Lower leg skin (tissue), 3 donors: ENCODE results near the gene RAB11FIP3.

Experiments used
- POLR2A ChIP-seq, 2 donors: fragments of 450-650 bp; IDR thresholded peaks; one replicate each; pipeline ENCODE4 v1.6.1; 2016 to 2017; ENCODE audit warnings: antibody characterized with exemption in 2 of 2, mild to moderate bottlenecking in 1 of 2, moderate library complexity in 1 of 2
- TF ChIP-seq, protein P1 (sequence below), 3 donors: fragments of 450-650 bp; IDR thresholded peaks; one replicate each; pipeline ENCODE4 v1.5.1; 2016; ENCODE audit warnings: antibody characterized with exemption in 3 of 3, mild to moderate bottlenecking in 3 of 3, moderate library complexity in 2 of 3

GRCh38 chr16:561413-561794, 136.0 kb downstream of the RAB11FIP3 start:
- TF ChIP-seq, protein P1, sequence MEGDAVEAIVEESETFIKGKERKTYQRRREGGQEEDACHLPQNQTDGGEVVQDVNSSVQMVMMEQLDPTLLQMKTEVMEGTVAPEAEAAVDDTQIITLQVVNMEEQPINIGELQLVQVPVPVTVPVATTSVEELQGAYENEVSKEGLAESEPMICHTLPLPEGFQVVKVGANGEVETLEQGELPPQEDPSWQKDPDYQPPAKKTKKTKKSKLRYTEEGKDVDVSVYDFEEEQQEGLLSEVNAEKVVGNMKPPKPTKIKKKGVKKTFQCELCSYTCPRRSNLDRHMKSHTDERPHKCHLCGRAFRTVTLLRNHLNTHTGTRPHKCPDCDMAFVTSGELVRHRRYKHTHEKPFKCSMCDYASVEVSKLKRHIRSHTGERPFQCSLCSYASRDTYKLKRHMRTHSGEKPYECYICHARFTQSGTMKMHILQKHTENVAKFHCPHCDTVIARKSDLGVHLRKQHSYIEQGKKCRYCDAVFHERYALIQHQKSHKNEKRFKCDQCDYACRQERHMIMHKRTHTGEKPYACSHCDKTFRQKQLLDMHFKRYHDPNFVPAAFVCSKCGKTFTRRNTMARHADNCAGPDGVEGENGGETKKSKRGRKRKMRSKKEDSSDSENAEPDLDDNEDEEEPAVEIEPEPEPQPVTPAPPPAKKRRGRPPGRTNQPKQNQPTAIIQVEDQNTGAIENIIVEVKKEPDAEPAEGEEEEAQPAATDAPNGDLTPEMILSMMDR (IDR thresholded peaks at IDR 0.05) = no peak
- TF ChIP-seq POLR2A (IDR thresholded peaks at IDR 0.05) = no peak
